ENCODE measurements around the gene WARS2.

Gene WARS2

GRCh38 chr1:118982821-118983557 is 157.5 kb downstream of the WARS2 start:
- no peak for DNase-seq (ENCODE audit: low spot score)

GRCh38 chr1:118982266-118982665 is 158.2 kb downstream of the WARS2 start:
- no peak for DNase-seq (ENCODE audit: low spot score)

- no peak for DNase-seq (ENCODE audit: low spot score)
Observed at GRCh38 chr1:118981436-118981835, 159.0 kb downstream of the WARS2 start.

Measured in CD4-positive, alpha-beta T cell treated with Interleukin-2 at 100 ng/mL for 4 hours (primary cell).